HG02870 (cell line): Measurements from ENCODE around the gene LRRC58.
"Not testable (repeated sequence)": the region's sequence is repeated elsewhere in the genome, so short reads cannot be mapped to it uniquely, and the experiment has no call there.

Experiments used
- ATAC-seq: cut with Tn5 transposase; IDR thresholded peaks from one replicate; pipeline ENCODE4 v1.9.1; 2021; ENCODE audit warnings: mild to moderate bottlenecking, moderate library complexity; ENCODE audit not compliant: unreplicated experiment

Gene LRRC58

GRCh38 chr3:120341658-120342346, 7.4 kb downstream of the LRRC58 start:
- no peak for ATAC-seq

- ATAC-seq, result no peak
These were observed 9.8 kb downstream of the LRRC58 start for GRCh38 chr3:120339362-120339761.

- ATAC-seq, result no peak
These were observed 10.6 kb downstream of the LRRC58 start for GRCh38 chr3:120338517-120338916.

DNA sequence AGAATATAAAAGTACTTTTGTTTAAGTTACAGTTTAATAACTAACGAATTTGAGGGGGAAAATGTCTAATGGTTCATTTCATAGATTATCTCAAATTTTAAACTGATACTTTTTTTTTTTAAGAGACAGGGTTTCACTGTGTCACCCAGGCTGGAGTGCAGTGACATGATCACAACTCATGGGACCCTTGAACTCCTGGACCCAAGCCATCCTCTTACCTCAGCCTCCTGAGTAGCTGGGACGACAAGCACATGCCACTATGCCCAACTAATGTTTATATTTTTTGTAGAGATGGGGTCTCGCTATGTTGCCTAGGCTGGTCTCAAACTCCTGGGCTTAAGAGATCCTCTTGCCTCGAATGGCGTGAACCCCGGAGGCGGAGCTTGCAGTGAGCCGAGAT, 16.5 kb downstream of the LRRC58 start:
- ATAC-seq, result no peak

DNA sequence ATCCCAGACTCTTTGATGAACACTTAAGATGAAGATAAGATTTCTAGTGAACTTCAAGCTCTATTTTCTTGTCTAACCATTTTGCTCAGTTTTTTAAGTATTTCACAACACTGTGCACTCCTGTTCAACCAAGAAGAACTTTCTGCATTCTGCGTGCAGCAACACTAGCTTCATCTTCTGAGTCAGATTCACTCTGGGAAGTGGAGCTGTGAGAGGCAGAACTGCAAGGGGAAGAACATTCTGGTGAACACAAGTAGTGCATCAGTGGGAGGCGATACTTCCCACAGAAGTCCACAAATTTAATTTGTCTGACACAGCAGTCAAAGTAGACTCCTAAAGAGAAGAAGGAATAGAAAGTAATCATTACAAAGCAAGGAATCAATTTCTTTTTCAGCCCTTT, 18.1 kb downstream of the LRRC58 start:
- ATAC-seq, result no peak

GRCh38 chr3:120326784-120327183, 22.4 kb downstream of the LRRC58 start:
- ATAC-seq, result no peak

GRCh38 chr3:120324190-120324589, 25.0 kb downstream of the LRRC58 start:
- no peak for ATAC-seq

DNA sequence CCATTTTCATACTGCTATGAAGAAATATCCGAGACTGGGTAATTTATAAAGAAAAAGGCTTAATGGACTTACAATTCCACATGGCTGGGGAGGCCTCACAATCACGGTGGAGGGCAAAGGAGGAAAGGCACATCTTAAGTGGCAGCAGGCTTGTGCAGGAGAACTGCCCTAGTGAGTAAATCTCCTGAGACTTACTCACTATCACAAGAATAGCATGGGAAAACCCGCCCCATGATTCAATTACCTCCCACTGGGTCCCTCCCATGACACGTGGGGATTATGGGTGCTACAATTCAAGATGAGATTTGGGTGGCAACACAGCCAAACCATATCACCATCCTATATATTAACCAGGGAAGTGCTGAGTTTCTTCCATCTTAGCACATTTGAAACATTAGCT, 25.4 kb downstream of the LRRC58 start:
- ATAC-seq, result not testable (repeated sequence)

DNA sequence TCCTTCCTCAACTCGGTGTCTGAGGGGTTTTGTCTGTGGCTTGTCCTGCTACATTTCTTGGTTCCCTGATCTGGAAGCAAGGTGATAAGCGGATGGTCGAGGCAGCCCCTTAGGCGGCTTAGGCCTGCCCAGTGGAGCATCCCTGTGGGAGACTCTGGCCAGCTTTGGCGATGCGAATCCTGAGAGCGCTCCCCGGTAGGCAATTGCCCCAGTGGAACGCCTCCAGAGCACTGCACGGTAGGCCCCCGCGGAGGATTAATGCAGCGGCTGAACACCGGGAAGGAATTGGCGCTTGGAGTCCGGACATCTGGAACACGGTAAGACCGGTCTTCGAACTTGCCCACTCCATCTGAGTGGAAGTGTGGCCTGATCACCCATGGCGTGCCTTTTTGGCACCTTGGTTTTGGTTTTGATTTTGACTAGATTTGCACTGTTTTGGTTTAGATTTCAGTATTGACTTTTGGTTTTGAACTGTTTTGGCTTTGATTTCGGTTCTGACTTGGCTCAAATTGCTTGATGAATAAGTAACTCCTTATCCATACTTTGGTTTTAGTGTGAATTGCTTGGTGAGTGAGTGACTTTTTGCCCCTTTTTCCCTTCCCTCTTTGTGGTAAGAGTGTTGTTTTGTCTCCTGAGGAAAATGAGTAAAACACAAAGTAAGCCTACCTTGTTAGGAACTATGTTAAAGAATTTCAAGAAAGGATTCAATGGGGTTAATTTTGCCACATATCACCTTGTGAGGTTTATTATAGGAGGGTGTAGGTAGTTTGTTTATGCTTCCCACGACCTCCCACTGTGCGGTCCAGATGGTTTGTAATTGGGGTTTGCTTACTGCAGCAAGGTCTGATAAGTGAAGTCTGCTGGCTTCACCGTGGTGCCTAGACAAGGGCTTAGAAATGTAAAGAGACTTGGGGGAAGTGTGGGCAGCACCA, 37.0 kb downstream of the LRRC58 start:
- no peak for ATAC-seq

- ATAC-seq, result no peak
These were observed 42.4 kb downstream of the LRRC58 start for GRCh38 chr3:120306519-120307455.

DNA sequence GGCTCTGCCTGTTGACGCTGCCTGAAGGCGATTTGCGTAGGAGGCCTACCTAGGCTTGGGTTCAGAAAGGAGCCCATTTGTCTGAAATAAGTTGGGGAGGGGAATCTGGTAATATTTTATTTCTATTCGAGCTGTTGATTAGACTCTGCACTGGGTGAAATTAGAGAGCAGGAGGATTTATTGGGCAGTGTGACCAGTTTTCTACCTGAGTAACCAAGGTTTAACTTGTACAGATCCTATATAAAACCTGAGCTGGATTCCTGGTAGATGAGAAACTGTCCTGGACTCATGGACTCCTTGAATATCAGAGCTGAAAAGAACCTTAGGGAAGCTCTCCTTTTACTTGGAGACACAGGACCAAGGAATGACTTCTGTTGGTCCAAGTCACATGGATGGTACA, 44.5 kb downstream of the LRRC58 start:
- no peak for ATAC-seq

- no peak for ATAC-seq
These were observed 46.8 kb downstream of the LRRC58 start for GRCh38 chr3:120302361-120302760.

- no peak for ATAC-seq
These were observed 48.2 kb downstream of the LRRC58 start for GRCh38 chr3:120300971-120301370.

GRCh38 chr3:120299403-120299802, 49.8 kb downstream of the LRRC58 start:
- no peak for ATAC-seq

- no peak for ATAC-seq
These were observed 50.2 kb downstream of the LRRC58 start for GRCh38 chr3:120298996-120299395.

GRCh38 chr3:120291552-120291951, 57.6 kb downstream of the LRRC58 start:
- not testable (repeated sequence) for ATAC-seq

GRCh38 chr3:120289636-120290035, 59.5 kb downstream of the LRRC58 start:
- no peak for ATAC-seq

- no peak for ATAC-seq
These were observed 62.7 kb downstream of the LRRC58 start for GRCh38 chr3:120286465-120286864.

DNA sequence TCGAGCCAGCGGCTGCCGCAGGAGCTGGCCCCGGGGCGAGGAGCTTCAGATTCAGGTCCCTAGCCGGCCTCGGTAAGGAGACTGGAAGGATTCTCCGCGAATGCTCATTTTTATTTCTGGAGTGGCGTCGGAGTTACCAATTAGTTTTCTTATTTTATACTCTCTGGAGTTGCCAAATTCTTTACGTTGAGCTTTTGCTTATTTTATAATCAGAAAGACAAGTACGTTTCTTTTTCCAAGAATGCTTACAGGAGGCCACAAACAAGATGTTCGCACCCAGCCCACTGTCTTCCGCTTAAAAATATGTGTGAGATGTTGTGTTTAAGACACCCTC, 63.7 kb downstream of the LRRC58 start:
- ATAC-seq, result no peak

DNA sequence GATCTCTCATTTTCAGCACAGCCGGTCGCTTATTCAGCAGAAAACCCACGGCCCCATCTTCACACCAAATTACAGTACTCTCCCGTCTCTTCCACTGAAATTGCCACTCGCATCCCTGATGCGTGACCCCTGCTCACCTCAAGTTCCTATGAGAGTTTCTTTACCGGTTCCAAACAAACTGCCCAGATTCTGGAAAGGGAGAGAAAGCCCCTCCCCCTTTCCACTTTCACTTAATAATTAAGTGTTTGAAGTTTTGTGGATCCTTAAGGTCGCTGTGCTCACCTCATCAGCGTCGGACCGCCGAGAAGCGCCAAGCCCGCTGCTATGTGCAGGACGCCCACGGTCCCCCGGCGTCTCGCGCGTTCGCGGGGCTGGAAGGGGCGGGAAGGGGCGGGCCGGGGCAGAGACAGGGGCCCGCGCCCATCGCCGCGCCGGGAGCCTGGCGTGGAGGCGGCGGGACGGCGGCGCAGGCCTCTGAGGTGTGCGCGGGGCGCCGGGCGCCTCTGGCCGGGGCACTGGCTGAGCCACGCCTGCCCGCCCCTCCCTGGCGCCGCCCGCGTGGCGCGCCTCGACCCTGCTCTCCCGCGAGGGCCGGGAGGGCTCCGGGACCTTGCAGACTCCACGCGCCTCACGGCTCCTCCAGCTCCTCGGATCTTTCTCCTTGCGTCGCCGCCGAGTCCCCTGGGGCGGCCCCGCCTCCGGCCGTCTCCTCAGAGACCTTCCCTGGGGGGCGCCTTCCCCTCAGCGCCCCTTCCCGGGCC, 64.2 kb downstream of the LRRC58 start, which contains the start of gene GPR156:
Gene GPR156 (minus strand): TSS at position 476 of the 761 bp plus-strand sequence. CDS start 41,124 bp downstream, outside the sequence.
- no peak for ATAC-seq
